Measurements from ENCODE around the gene THSD4. TPM values are rescaled to one million over a fixed set of nuclear protein-coding genes. Genes with fewer than 3 reads are reported as not detected.

THSD4 gene
- total and polyA plus RNA-seq, 2 of the 4 experiments (the other 2 are of a cell fraction), result 25.5 to 31.1 TPM

DNA sequence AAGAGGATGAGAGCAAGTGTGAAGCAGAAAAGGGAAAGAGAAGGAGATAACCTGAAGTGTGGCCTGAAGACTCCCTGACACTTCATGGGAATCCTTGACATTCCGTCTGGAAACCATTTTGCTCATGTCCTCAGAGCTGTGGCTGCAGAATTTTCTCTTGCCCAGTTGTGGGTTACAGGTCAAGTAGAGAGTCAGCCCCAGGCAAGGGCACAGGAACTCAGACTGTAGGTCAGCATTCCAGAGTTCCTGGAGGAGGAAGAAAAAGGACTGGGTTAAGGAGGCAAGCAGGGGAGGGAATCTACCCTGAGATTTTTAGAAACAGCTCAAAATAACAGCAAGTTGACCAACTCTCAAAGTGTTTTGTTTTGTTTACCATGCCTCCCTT, 4.1 kb upstream of the THSD4 start:
- ChIA-PET POLR2A (ENCODE audit: unreplicated experiment) (no interaction called here), CTCF (interaction anchor here (0.7 kb wide), 1 partner anchor 62 kb away, joined by 3 read pairs; no protein-coding TSS in a partner anchor)
- Histone ChIP-seq H3K27ac (ENCODE audit: insufficient read depth, low read length) (no peak overlapping the region), H4K20me1 (ENCODE audit: insufficient read depth, low read length) (no peaks in the 10 kb centered on the region), H3K23ac (ENCODE audit: low read depth, low read length) (0 out of 2 replicates have a peak overlapping the region, but pooled peaks have one; percentile 35), H2AFZ (replicated peaks; ENCODE audit: low read length, poor library complexity) (peak overlapping the region; percentile 71), H3K4me2 (ENCODE audit: low read depth, low read length) (no peak overlapping the region), H3K56ac (ENCODE audit: extremely low read depth, insufficient read depth, low read length) (peak overlapping the region; percentile 33; the same call in 1 of the 2 replicates), H3K79me1 (ENCODE audit: low read depth in 1 of 2, low read length in 2 of 2) (peaks cover 2 to 10% of the 10 kb centered on the region in 2 experiments; a peak in 2 of 4 replicates), H3K9me1 (ENCODE audit: insufficient read depth, low read length) (peaks cover 10% of the 10 kb centered on the region; the same call in 1 of the 2 replicates), H3K4me1 (ENCODE audit: control insufficient read depth, insufficient read depth, low read length) (peaks cover 16% of the 10 kb centered on the region), H3K27me3 (ENCODE audit: control insufficient read depth, insufficient read depth, low read length) (no peaks in the 10 kb centered on the region), H4K91ac (ENCODE audit: insufficient read depth, low read depth, low read length) (peak overlapping the region; percentile 33), H2BK15ac (ENCODE audit: low read depth, low read length) (peak overlapping the region; percentile 30; the same call in 1 of the 3 replicates), H3K4me3 (ENCODE audit: insufficient read depth, low read depth, low read length) (no peak overlapping the region), H3K9me3 (ENCODE audit: control insufficient read depth, insufficient read depth, low read length) (no peaks in the 10 kb centered on the region), H2BK5ac (ENCODE audit: low read depth, low read length, poor library complexity, severe bottlenecking) (no peak overlapping the region), H3K9ac (ENCODE audit: low read depth, low read length) (no peak overlapping the region), H3K18ac (ENCODE audit: low read depth, low read length) (peak overlapping the region; percentile 66), H2BK120ac (ENCODE audit: low read depth, low read length) (peak overlapping the region; percentile 80), H4K5ac (ENCODE audit: low read depth, low read length) (peak overlapping the region; percentile 61), H3K36me3 (ENCODE audit: control insufficient read depth, insufficient read depth, low read length) (no peaks in the 10 kb centered on the region), H2AK5ac (ENCODE audit: low read depth, low read length) (peak overlapping the region; percentile 66), H4K8ac (ENCODE audit: low read depth in 2 of 2, low read length in 2 of 2) (peak overlapping the region in 1 of 2 experiments; percentile 68; a peak in 3 of 4 replicates), H2AK9ac (replicated peaks; ENCODE audit: low read depth, low read length, poor library complexity) (peak overlapping the region; percentile 20), H3K4ac (ENCODE audit: low read depth, low read length) (peak overlapping the region; percentile 72), H3K14ac (replicated peaks; ENCODE audit: low read depth, low read length) (peak overlapping the region; percentile 83), H2BK20ac (ENCODE audit: low read depth, low read length) (peak overlapping the region; percentile 84)
- DNase-seq, result no peak
- no CpG with 5 or more reads among the region's 1 CpG for WGBS, 2 experiments (ENCODE audit: extremely low coverage in 2 of 2, insufficient read length in 1 of 2)
- TF ChIP-seq, protein P1, sequence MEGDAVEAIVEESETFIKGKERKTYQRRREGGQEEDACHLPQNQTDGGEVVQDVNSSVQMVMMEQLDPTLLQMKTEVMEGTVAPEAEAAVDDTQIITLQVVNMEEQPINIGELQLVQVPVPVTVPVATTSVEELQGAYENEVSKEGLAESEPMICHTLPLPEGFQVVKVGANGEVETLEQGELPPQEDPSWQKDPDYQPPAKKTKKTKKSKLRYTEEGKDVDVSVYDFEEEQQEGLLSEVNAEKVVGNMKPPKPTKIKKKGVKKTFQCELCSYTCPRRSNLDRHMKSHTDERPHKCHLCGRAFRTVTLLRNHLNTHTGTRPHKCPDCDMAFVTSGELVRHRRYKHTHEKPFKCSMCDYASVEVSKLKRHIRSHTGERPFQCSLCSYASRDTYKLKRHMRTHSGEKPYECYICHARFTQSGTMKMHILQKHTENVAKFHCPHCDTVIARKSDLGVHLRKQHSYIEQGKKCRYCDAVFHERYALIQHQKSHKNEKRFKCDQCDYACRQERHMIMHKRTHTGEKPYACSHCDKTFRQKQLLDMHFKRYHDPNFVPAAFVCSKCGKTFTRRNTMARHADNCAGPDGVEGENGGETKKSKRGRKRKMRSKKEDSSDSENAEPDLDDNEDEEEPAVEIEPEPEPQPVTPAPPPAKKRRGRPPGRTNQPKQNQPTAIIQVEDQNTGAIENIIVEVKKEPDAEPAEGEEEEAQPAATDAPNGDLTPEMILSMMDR (conservative IDR thresholded peaks at IDR 0.05; ENCODE audit: low read depth, low read length), result no peak
- TF ChIP-seq POLR2A (IDR thresholded peaks at IDR 0.05; ENCODE audit: low read depth, low read length), result no peak
- TF ChIP-seq RAD21 (IDR thresholded peaks at IDR 0.05; ENCODE audit: low read length), result no peak
- TF ChIP-seq, protein P2, sequence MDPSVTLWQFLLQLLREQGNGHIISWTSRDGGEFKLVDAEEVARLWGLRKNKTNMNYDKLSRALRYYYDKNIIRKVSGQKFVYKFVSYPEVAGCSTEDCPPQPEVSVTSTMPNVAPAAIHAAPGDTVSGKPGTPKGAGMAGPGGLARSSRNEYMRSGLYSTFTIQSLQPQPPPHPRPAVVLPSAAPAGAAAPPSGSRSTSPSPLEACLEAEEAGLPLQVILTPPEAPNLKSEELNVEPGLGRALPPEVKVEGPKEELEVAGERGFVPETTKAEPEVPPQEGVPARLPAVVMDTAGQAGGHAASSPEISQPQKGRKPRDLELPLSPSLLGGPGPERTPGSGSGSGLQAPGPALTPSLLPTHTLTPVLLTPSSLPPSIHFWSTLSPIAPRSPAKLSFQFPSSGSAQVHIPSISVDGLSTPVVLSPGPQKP (IDR thresholded peaks at IDR 0.05; ENCODE audit: borderline replicate concordance, low read depth, low read length), result no peak
- no peak for TF ChIP-seq SMC3 (IDR thresholded peaks at IDR 0.05; ENCODE audit: low read depth, low read length)
- no peak for TF ChIP-seq RFX5 (IDR thresholded peaks at IDR 0.05; ENCODE audit: low read depth, low read length)
- TF ChIP-seq FOS (IDR thresholded peaks at IDR 0.05; ENCODE audit: low read depth, low read length), result no peak
- TF ChIP-seq MXI1 (IDR thresholded peaks at IDR 0.05; ENCODE audit: borderline replicate concordance, low read depth, low read length), result no peak
- TF ChIP-seq, protein P3, sequence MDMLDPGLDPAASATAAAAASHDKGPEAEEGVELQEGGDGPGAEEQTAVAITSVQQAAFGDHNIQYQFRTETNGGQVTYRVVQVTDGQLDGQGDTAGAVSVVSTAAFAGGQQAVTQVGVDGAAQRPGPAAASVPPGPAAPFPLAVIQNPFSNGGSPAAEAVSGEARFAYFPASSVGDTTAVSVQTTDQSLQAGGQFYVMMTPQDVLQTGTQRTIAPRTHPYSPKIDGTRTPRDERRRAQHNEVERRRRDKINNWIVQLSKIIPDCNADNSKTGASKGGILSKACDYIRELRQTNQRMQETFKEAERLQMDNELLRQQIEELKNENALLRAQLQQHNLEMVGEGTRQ (IDR thresholded peaks at IDR 0.05; ENCODE audit: low read depth, low read length), result no peak
- intact Hi-C loops (cut with micrococcal nuclease), result no loop called here
- in situ Hi-C loops (cut with MboI; ENCODE audit: low sequenced_read_pairs), result loop anchor here (5.0 kb wide), 3 partner anchors 99 to 696 kb away; no protein-coding TSS in a partner anchor
- no peak for ATAC-seq (ENCODE audit: low read depth)
- no TSS peak for BruUV-seq (replicated peaks)
- dilution Hi-C loops (cut with HindIII; ENCODE audit: low sequenced_read_pairs, unreplicated experiment), result no loop called here

Measured in IMR-90 (cell line).